AG08396 (cell line): ENCODE measurements around the gene ATP1B1.

Source experiments
- DNase-seq: peaks from one replicate; pipeline ENCODE4 v3.0.0; 2012; ENCODE audit warnings: low spot score, mixed read lengths

Gene ATP1B1

DNA sequence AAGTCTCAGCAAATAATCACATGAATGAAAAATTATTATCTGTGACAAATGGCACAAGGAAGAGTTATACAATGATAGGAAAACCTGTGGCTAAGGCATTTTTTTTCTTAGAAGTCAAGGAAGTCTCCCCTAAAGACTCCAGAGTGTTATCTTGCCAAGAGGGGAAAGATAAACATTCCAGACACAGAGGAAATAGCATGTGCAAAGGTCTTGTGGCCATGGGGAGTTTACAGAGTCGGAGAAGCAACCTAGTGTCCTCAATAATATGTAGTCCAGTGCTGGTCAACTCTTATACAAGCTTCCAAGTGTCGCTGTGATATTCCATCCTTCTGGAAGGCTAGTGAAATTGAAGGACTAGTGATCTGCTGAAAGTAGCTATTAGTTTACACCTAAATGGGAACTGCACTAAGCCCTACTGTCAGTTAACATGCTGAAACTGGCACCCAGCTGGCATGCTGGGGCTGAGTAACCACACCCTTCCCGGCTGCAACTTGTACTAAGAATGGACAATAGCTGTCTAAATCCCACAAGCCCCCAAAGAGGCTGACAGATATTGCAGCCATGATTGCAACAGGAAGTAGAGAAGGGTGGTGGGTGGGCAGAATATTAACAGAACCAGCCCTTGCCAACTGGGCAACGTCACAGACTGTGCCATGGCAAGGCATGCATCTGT is 11.5 kb upstream of the ATP1B1 start:
- DNase-seq = no peak

GRCh38 chr1:169098380-169098779 is 8.1 kb upstream of the ATP1B1 start:
- no peak for DNase-seq

DNA sequence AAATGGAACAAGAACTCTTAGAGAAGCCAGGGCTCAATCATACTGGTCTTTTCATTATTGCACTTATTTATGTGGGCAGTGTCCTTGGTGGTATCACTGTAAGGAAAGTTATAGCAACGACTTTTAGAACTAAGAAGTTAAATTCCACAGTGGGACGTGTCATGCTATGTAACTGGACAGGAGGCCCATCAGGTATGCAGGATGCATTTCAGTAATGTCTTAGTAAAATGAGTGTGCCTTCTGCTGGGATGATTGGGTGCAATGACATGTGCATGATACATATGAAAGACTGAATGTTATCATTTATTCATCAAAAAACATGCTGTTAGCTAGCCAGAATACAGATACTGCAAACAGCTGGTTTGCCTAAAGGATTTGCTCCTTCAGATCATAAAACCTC is 6.9 kb upstream of the ATP1B1 start:
- DNase-seq = no peak

- no peak for DNase-seq
Measured at GRCh38 chr1:169100208-169100607, 6.3 kb upstream of the ATP1B1 start.

DNA sequence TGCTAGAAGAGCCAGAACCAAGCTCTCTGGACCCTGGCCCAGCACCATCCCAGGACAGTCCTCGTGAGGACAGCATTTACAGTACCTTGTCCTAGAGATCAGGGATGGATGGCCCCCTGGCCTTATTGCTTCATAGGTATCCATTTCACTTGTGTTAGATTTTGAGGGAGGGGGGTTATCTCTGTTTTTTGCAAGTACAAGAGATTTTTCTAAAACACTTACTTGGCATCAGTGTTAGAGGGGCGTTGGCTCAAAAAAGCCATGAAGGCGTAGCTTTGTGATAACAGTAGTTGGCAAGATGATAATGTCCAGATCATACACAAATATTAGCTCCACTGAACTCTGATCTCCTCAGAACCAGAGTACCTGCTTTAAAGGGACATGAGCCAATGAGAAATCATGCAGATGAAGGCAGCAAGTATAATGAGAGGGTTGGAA is 5.8 kb upstream of the ATP1B1 start:
- no peak for DNase-seq

GRCh38 chr1:169102567-169102966 is 3.9 kb upstream of the ATP1B1 start:
- DNase-seq = peak; percentile 76

DNA sequence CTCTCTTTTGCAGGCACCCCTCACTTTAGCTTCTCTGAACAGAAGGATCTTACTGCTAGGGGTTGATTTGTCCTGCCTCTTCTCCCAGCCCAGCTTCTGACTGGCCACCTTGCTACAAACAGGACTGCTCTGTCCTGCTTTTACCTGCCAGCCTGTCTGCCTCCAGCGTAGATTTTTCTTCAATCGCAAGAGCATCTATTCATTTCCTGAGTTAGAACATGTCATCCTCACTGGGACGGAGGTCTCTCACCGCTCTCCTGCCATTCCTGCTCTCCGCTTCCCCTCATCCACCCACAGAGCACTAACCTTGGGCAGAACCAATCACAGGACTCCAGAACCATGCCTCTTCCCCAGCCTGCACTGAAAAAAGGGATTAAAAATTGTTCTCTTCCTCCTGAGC is 3.5 kb upstream of the ATP1B1 start:
- DNase-seq = no peak

DNA sequence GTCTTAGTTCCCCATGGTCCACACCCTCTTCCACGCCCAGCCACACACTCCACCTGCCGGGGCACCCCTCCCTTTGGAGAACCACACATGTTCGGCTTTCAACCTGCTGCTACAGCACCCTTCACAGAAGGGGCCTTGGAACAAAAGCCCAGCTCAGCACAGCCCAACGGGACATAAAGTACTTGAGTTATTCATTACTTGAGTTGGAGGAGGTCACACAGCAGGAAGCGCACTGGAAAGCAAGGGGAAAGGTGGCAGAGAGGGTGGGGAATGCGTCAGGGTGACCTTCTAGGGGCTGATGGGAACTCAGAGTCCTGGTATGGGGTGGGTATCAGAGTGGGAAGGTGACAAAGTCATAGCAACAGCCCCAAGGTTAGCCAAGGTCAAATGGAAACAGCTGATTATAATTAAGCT is 3.0 kb upstream of the ATP1B1 start:
- DNase-seq = no peak

DNA sequence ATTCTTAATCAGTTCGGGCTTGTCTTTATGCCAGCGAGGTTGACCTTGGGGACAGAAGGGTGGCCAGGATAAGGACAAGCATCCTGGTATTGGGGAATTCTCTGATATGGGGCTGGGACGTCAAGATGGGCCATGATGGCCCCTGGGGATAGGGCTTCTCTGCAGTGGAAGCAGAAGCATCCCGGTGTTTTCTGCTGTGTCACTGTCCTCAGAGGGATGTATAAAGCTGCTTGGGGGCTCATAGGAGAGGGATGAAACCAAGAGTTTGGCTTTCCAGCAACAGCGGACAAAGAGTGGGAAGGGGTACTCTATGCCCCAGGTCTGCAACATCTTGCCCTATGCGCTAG is 1.4 kb upstream of the ATP1B1 start:
- no peak for DNase-seq

- peak; percentile 33 for DNase-seq
Measured at GRCh38 chr1:169105434-169106094, 926 bp upstream of the ATP1B1 start.

DNA sequence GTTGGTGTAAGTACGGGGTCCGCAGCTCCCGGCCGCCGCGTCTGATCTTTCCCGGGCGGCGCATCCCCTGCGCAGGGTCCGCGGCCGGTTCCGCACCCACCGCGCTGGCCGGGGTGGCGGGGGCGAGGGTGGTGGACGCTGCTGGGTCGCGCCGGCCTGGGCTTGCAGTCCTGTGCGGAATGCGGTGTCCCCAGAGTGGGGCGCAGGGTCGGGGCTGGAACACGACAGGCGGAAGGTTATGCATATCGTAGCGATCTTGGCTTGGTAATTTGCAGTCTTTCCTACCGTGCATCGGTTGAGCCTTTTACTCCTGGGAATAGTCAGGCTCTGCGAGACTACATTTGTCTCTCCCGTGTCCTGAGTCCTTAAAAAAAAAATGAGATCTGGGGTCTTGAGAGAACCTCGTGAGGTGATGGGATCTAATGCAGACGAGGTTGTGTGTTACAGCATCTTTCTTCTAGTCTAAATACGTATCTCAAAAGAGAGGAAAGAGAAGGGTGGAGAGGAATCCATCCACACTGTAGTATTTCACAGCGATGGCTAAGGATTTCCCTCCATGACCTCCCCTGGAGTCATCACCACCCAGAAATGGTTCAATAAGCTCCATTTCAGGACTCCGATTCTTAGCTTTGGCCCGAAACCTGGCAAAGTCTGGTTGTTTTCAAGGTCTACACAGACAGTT is 572 bp downstream of the ATP1B1 start:
- DNase-seq = no peak

DNA sequence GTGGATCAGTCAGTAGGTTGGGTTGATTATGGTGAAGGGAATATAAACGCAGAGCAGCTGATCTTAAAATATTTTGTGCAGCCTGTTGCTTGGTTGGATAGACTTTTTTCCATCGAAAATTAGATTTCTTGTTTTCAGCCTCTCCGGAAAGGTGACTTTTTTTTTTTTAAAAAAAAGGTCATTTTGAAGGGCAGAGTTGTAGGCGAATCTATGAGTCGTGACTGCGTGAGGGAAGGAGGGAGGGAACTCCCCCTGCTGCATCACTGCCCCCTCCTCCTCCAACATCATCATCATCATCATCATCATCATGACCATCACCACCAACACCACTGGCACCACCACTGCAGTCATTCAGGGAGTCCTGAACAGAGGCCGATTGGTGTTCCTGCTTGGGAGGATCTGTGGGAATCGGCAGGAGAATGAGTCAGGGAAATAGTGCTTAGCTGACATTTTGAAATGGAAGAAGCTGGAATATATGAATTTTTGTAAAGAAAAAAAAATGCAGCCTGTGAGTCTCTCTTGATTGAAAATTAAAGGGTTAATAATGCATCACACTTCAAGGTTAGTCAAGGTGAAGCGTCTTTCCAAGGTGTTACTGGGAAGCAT is 1.2 kb downstream of the ATP1B1 start:
- peak; percentile 46 for DNase-seq

DNA sequence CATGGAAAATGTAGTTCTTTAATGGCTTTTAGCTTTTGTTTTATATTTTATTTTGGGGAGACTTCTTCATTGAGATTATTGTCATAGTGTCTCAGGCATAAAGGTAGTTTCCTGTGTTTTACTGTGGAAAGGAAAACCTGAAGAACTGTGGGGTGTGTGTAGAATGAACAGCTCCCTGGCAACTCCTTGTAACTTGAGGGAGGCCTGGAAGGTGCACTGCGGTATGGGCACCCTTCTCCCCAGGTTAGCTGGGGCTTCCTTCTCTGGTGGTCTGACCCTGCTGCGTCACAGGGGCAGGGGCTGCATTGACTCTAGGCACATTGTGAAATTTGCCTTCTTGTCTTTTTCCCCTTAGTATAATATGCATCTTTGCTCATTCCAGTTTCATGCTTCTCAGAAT is 1.7 kb downstream of the ATP1B1 start:
- DNase-seq = no peak

GRCh38 chr1:169108863-169109560 is 2.5 kb downstream of the ATP1B1 start:
- peak; percentile 23 for DNase-seq

DNA sequence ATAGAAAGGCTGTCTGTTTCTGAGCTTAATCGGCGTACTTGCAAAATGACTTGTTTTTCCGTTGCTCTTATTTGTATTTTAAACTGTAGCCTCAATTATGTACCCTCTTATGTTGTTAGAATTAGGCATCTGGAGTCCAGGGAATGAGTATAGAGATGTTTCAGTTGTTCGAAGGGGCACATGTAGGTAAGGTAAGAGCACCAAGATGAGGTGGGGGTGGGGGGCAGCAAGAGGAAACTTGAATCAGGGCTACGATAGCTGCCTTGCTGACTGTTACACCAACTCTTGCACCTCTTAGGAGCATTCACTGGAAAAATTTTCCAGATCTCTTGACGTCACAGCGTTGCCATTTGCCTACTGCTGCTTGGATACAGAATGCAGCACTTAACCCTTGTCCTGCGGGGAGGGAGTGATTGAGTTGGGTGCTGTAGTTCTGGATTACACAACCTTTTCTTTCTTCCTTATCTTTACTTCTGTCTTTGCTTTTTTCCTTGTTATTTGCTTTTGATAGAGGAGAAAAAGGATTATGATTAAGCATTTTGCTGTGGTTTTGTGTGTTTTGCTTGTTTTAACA is 3.2 kb downstream of the ATP1B1 start:
- DNase-seq = peak; percentile 64

- DNase-seq = no peak
Measured at GRCh38 chr1:169110236-169110635, 3.7 kb downstream of the ATP1B1 start.

DNA sequence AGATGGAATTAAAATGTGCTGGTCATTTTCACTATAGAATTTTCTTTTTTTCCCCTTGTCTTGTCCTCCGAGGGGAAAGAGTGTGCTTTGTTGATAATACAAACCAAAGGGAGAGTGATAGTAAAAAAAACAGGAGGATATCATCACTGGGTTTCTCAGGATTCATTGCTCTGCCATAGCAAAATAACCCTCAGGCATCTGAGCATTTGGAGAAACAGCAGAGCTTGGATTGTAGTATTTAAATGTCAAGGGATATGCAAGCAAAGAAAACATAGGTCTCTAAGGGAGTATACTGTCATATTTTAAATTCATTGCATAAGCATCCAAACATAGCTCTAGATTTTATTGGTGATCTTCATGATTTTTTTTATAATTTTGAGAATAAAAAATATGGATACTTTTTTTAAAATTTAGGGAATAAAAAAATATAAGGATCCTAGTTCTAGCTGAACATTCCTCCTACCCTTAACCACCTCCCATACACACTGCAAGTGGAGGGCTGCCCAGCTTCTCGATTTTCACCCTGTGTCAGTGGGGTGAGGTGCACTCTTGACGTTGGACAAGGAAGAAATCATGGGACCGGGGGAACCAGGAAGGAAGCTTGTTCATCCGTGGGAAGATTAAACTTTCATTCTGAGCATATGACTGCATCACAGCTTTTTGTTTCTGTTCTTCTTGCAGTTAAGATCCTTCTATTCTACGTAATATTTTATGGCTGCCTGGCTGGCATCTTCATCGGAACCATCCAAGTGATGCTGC is 4.4 kb downstream of the ATP1B1 start:
- no peak for DNase-seq

GRCh38 chr1:169111472-169111871 is 5.0 kb downstream of the ATP1B1 start:
- no peak for DNase-seq

GRCh38 chr1:169112241-169112640 is 5.8 kb downstream of the ATP1B1 start:
- no peak for DNase-seq

GRCh38 chr1:169113613-169114119 is 7.2 kb downstream of the ATP1B1 start:
- peak; percentile 80 for DNase-seq
